Measurements from ENCODE around the gene PHLDA1. TPM values are rescaled to one million over a fixed set of nuclear protein-coding genes. Genes with fewer than 3 reads are reported as not detected.

PHLDA1 gene
- polyA plus RNA-seq, 1 of the 3 experiments (the other 2 are of a cell fraction) = 26.2 TPM

DNA sequence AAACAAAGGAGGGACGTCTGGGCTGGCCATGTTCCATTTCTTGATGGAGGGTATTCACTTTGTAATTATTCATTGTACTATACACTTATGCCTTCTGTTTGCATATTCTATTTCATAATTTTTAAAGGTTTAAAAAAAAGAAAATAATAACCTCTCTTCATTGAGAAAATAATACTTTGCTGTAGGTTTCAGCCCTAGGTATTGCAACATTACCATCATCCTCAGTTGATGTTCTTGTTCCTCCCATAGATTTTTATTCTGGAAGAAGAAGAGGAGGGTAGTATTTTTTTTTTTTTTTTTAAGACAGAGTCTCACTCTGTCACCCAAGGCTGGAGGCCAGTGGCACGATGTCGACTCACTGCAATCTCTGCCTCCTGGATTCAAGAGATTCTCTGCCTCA is 54.7 kb downstream of the PHLDA1 start:
- Histone ChIP-seq H3K9ac (peak overlapping the region; percentile 64; the same call in 1 of the 2 replicates), H3F3A (replicated peaks; ENCODE audit: insufficient read depth) (peaks cover 24% of the 10 kb centered on the region)

More for the DNA sequence above, 54.7 kb downstream of the PHLDA1 start:
- WGBS (ENCODE audit: low lambda C conversion rate) = 89% methylated on average over 3 of the region's 3 CpGs
- Histone ChIP-seq H3K4me3 (ENCODE audit: low read depth in 2 of 2, low read length in 1 of 2) (no peak overlapping the region), H3K4me2 (no peak overlapping the region), H3K9me3 (no peaks in the 10 kb centered on the region), H3K4me1 (ENCODE audit: control insufficient read depth in 1 of 2, insufficient read depth in 2 of 2, low read depth in 1 of 2, low read length in 1 of 2) (peaks cover 0 to 30% of the 10 kb centered on the region in 2 experiments), H2AFZ (ENCODE audit: low read depth) (no peak overlapping the region), H3K27me3 (ENCODE audit: insufficient read depth) (no peaks in the 10 kb centered on the region), H3K27ac (ENCODE audit: low read depth in 2 of 2, low read length in 1 of 2) (peak overlapping the region in 1 of 2 experiments; percentile 99; a peak in 3 of 4 replicates), H4K20me1 (ENCODE audit: insufficient read depth) (no peaks in the 10 kb centered on the region), H3K79me2 (ENCODE audit: insufficient read depth) (no peaks in the 10 kb centered on the region), H3K9me2 (no peaks in the 10 kb centered on the region), H3K36me3 (replicated peaks in 1 of 2; ENCODE audit: control insufficient read depth in 1 of 2, insufficient read depth in 2 of 2, low read length in 1 of 2) (no peaks in the 10 kb centered on the region)
- no peak for DNase-seq
- POLR2A ChIA-PET = no interaction called here
- TF ChIP-seq REST (IDR thresholded peaks at IDR 0.05; ENCODE audit: low read depth, low read length) = no peak
- TF ChIP-seq, protein P1, sequence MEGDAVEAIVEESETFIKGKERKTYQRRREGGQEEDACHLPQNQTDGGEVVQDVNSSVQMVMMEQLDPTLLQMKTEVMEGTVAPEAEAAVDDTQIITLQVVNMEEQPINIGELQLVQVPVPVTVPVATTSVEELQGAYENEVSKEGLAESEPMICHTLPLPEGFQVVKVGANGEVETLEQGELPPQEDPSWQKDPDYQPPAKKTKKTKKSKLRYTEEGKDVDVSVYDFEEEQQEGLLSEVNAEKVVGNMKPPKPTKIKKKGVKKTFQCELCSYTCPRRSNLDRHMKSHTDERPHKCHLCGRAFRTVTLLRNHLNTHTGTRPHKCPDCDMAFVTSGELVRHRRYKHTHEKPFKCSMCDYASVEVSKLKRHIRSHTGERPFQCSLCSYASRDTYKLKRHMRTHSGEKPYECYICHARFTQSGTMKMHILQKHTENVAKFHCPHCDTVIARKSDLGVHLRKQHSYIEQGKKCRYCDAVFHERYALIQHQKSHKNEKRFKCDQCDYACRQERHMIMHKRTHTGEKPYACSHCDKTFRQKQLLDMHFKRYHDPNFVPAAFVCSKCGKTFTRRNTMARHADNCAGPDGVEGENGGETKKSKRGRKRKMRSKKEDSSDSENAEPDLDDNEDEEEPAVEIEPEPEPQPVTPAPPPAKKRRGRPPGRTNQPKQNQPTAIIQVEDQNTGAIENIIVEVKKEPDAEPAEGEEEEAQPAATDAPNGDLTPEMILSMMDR (IDR thresholded peaks at IDR 0.05) = no peak
- TF ChIP-seq USF2 (IDR thresholded peaks at IDR 0.05; ENCODE audit: borderline replicate concordance, low read depth, low read length) = no peak
- TF ChIP-seq SMC3 (IDR thresholded peaks at IDR 0.05; ENCODE audit: low read depth, low read length) = no peak
- no peak for TF ChIP-seq RAD21 (IDR thresholded peaks at IDR 0.05; ENCODE audit: low read length)
- no peak for TF ChIP-seq RCOR1 (IDR thresholded peaks at IDR 0.05; ENCODE audit: low read length)
- no peak for TF ChIP-seq RXRA (IDR thresholded peaks at IDR 0.05; ENCODE audit: borderline replicate concordance, low read depth)
- TF ChIP-seq TCF12 (IDR thresholded peaks at IDR 0.05) = no peak
- TF ChIP-seq FOXM1 (IDR thresholded peaks at IDR 0.05; ENCODE audit: low read depth) = no peak
- TF ChIP-seq MXI1 (IDR thresholded peaks at IDR 0.05; ENCODE audit: low read depth, low read length) = no peak
- no peak for TF ChIP-seq IRF3 (IDR thresholded peaks at IDR 0.05; ENCODE audit: low read depth, low read length)
- TF ChIP-seq YY1 (IDR thresholded peaks at IDR 0.05; ENCODE audit: low read depth) = no peak
- CTCF ChIA-PET = no interaction called here

Data from SK-N-SH (cell line).